Choroid plexus epithelial cell (primary cell): ENCODE measurements around the gene FGF12.

Experiments used
- DNase-seq: peaks from one replicate; pipeline ENCODE4 v3.0.0-alpha.2; 2010; ENCODE audit warnings: low read depth
- H3K4me3 ChIP-seq: 2 replicates; pipeline ENCODE4 v1.5.1; 2011; ENCODE audit warnings: low read depth, mild to moderate bottlenecking, control low read depth, low read length, moderate library complexity
- CTCF ChIP-seq: conservative IDR thresholded peaks from 2 replicates; pipeline ENCODE4 v1.5.1; 2011; ENCODE audit warnings: low read depth, mild to moderate bottlenecking, control low read depth, inconsistent platforms, low read length, moderate library complexity

Gene FGF12

GRCh38 chr3:192237992-192238608, 489.2 kb downstream of the FGF12 start:
- H3K4me3 ChIP-seq, result no peak overlapping the region
- no peak for TF ChIP-seq CTCF
- no peak for DNase-seq

GRCh38 chr3:192229866-192230265, 497.5 kb downstream of the FGF12 start:
- peak; percentile 12 for DNase-seq
- H3K4me3 ChIP-seq, result no peak overlapping the region
- no peak for TF ChIP-seq CTCF

DNA sequence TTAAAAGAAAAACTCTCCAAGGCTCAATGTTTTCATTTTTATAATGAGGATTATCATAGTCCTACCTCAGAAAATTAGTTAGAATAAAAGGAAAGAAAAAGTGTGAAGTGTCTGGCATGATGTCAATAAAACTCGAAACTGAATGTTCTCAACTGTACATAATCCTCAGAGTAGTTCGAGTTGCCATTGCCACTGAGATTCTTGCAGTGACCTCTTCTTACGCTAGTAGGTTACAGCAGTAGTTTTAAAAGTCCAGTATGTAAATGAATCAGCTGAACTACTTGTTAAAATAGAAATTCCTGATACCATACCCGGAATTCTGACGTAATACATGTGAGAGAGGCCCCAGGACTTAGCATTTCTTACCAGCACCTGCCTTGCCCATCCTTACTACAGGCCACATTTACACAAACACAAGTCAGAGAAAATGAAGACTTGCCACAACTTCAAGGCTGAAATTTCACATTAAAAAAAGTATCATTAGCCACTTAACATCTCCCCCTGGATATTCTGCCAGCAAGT, 502.6 kb downstream of the FGF12 start:
- peak; percentile 5 for DNase-seq
- H3K4me3 ChIP-seq, result no peak overlapping the region
- no peak for TF ChIP-seq CTCF

DNA sequence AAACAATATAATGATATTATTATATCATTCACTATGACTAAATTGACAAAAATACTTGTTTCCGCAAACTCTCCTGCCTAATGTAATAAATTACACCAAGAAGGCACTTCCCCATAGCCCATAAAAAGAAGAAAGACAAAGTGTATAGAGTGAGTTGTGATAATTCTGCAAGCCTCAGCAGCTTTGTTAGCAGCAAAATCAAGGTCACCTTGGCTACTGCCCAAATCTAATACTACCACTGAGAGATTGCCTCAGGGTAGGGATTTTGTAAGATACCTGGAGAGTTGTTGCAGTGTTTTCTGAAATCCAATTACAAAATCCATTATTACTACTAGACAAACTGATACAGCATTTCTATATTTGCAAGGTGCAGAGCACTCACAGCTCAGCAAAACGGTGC, 503.5 kb downstream of the FGF12 start:
- no peak overlapping the region for H3K4me3 ChIP-seq
- TF ChIP-seq CTCF, result no peak
- no peak for DNase-seq

DNA sequence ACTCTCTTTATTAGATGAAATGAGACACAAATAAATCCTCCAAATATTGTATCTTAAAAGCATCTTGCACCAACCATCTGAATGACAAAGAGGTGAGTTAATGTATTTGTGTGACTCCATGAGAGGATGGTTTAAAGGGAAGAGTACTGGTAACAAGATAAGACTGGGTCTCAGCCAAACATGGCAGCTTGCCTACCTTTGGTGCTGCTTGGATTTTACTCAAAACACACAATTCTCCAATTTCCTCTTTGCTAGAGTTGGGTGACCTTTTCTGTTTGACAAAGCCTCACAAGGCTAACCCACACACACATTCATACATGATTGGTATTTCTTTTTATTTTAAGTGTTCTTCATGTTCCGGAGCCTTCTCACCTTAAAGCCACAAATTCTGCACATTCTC, 506.4 kb downstream of the FGF12 start:
- no peak overlapping the region for H3K4me3 ChIP-seq
- no peak for DNase-seq
- no peak for TF ChIP-seq CTCF

DNA sequence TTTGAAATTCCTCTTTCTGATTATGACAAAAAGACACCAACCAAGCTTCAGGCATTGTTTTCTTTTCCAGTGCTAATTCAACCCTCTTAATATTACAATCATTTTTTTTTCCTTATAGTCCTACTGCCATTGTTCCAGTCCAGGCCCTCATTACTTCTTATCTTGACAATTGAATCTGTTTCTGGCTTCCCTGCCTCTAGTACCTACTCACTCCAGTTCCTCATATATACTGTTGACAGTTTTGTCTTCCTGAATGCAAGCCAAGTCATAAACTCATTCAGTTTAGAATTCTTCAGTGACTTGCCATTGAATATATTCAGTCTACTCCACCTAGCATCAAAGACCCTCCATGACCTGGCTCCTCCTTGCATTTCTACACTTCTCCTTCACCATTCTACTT, 507.4 kb downstream of the FGF12 start:
- DNase-seq, result no peak
- H3K4me3 ChIP-seq, result no peak overlapping the region
- no peak for TF ChIP-seq CTCF

DNA sequence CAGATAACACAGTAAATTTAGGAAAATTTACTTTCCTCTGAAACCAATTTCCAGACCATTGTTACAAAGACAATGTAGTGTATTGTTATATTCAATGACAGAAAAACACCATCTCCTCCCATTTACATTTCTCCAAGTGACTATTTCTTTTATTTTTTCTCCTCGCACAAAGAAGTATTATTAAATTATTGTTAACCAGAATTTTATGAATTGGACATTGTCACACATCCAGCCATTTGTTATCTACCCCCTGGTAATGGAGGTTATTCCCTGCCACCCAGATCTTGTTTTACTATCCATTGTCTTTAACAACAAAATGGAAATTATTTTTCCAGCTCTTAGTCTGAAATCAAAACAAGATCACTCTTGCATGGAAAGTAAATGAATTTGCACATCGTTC, 511.3 kb downstream of the FGF12 start:
- DNase-seq, result no peak
- H3K4me3 ChIP-seq, result no peak overlapping the region
- TF ChIP-seq CTCF, result no peak
